Placental epithelial cell (primary cell): ENCODE measurements around the gene SULF2. TPM values are rescaled to one million over a fixed set of nuclear protein-coding genes. Genes with fewer than 3 reads are reported as not detected.

Experiments used
- small RNA-seq: library from RNA; depleted of rRNA; stranded (forward); fragments of <200 nt; gene quantifications from one replicate; pipeline ENCODE3, GENCODE V24; 2012
- total RNA-seq: library from RNA; depleted of rRNA; stranded (reverse); fragments of >200 nt; gene quantifications from 2 replicates; pipeline ENCODE4 v1.2.3, GENCODE V29; 2012

The SULF2 gene
- 14.9 and 19.7 TPM in 2 replicates for total RNA-seq

GRCh38 chr20:47785311-47785853 lies at the start of gene SULF2:
Gene SULF2 (minus strand): TSS chr20:47785481. CDS start chr20:47757363, 28,118 bp downstream.

Small RNAs within 50 kb of the gene (small RNA-seq; reads per million reads assigned to genes)
- not detected for gene RNU7-173P
